ENCODE data around the gene OBSCN.
"Not testable (repeated sequence)": the region's sequence is repeated elsewhere in the genome, so short reads cannot be mapped to it uniquely, and the experiment has no call there.

OBSCN gene

DNA sequence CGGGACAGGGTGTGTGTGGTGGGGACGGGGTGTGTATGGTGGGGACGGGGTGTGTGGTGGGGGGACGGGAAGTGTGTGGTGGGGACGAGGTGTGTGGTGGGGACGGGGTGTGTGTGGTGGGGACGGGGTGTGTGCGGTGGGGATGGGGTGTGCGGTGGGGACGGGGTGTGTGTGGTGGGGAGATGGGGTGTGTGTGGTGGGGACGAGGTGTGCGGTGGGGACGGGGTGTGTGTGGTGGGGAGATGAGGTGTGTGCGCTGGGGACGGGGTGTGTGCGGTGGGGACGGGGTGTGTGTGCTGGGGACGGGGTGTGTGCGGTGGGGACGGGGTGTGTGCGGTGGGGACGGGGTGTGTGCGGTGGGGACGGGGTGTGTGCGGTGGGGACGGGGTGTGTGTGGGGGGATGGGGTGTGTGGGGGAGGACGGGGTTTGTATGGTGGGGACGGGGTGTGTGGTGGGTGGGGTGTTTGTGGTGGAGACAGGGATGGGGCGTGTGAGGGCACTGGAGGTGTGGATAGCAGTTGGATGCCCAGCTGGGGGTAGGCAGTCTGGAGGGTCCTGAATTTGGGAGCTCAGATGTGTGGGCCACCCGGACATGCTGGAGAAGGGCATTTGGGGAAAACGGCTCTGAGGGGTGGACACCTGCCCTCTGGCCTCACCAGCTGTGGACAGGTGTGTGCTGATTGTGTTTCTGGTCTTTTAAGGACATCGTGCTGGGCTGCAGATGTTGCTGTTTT, 25.4 kb upstream of the OBSCN start:
- no peak for DNase-seq

DNA sequence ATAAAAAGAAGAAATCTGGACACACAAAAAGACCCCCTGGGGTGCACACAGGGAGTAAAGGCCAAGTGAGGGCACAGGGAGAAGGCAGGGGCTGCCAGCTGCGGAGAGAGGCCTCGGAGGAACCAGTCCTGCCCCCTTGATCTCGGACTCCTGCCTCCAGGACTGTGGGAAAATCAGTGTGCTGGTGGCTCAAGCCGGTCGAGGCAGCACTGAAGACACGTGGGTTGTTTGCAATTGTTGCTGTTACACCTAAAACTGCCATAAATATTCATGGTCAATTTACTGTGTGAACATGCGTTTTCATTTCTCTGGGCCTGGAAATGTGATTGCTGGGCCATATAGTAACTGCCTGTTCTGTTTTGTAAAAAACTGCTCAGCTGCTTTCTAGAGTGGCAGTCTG, 23.7 kb upstream of the OBSCN start:
- DNase-seq: no peak

DNA sequence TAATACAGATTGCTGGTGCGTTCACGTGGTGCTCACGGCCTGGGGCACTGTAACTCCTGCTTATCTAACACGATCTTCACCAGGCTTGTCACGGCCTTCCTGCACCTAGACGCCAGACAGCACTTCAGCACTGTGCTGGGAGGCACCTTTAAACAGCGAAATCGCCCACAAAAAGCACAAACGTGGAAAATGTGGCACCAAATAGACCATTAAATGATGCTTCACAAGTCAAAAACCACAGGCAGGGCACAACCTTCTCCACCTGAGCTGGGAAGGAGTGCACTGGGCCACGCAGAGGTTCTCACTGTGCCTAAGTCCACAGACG, 22.2 kb upstream of the OBSCN start:
- no peak for DNase-seq

DNA sequence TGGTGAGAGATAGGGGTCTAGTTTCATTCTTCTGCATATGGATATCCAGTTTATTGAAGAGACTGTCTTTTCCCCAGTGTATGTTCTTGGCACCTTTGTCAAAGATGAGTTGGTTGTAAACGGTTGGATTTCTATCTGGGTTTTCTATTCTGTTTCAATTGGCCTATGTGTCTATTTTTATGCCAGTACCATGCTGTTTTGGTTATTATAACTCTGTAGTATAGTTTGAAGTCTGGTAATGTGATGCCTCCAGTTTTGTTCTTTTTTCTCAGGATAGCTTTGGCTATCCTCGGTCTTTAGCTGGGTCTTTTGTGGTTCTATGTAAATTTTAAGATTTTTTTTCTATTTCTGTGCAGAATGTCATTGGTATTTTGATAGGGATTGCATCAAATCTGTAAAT, 19.6 kb upstream of the OBSCN start:
- DNase-seq: not testable (repeated sequence)

DNA sequence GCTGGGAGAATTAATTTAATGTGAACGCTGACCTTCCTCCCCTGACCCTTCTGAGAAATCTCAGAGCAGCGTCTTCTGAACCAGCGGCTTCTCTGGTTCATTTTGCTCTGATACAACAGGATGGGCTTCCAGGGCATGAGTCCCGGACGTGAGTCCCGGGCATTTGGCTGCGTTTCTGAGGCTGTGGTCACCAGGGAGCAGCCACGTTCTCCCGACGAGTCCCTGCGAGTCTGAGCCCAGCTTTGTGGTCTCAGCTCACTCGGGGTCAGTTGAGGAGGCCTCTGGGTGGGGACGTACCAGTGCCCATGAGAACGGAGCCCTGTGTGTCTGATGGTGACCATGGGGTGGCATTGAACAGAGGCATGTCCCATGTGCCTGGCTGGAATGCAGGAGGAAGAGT, 17.7 kb upstream of the OBSCN start:
- DNase-seq: no peak

DNA sequence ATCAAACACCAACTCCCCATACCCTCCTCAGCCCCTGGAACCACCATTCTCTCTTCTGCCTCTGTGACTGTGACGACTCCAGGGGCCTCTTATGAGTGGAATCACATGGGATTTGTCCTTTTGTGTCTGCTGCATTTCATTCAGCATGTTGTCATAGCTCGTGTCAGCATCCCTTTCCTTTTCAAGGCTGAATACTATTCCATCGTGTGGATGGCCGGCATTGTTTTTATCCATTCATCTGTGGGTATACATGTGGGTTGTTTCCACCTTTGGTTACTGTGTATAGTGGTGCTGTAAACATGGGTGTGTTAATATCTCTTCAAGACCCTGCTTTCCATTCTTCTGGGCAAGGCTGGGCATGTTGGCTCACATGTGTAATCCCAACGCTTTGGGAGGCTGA, 17.1 kb upstream of the OBSCN start:
- no peak for DNase-seq

DNA sequence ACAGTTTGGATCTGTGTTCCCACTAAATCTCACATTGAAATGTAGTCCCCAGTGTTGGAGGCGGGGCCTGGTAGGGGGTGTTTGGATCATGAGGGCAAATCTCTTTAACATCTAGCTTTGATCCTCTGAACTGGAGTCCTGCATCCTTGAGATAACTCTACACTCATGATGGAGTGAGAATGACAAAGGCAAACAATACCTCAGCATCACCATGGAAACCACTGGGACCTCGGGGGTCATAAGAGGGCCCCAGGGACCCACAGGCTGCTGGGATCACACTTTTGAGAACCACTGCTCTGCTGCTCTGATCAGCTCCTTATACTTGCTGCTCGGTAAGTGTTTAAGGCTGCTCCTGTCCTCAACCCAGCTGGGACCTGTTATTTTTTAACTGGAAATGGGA, 13.4 kb upstream of the OBSCN start:
- DNase-seq: no peak

DNA sequence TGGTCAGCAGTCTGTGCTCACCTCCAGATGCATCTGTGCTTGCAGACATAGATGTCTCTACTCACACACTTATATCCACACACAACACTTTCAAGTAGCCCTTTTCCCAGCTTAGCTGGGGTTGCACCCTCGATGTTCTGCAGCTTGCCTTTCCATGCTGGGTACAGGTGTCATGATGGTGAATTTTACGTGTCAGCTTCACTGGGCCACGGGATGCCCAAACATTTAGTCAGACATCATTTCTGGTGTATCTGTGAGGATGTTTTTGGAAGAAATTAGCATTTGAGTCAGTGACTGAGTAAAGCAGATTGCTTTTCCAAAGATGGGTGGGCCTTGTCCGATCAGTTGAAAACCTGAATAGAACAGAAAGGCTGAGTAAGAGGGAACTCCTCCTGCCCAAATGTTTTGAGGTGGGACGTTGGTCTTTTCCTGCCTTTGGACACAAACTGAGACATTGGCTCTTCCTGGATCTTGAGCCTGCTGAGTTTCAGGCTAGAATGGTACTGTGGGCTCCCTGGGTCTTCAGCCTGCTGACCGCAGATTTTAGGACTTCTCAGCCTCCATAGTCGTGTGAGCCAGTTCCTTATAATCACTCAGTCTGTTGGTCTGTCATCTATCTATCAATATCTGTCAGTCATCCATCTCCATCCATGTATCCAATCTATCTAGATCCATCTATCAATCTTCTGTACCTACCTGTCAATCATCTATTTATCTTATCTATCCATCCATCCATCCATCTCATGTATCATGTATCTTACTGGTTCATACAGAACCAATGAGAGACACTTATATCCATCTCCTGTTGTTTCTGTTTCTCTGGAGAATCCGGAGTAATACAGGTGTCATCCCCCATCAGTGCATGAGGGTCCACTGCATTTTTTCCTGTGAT, 12.7 kb upstream of the OBSCN start:
- no peak for DNase-seq

DNA sequence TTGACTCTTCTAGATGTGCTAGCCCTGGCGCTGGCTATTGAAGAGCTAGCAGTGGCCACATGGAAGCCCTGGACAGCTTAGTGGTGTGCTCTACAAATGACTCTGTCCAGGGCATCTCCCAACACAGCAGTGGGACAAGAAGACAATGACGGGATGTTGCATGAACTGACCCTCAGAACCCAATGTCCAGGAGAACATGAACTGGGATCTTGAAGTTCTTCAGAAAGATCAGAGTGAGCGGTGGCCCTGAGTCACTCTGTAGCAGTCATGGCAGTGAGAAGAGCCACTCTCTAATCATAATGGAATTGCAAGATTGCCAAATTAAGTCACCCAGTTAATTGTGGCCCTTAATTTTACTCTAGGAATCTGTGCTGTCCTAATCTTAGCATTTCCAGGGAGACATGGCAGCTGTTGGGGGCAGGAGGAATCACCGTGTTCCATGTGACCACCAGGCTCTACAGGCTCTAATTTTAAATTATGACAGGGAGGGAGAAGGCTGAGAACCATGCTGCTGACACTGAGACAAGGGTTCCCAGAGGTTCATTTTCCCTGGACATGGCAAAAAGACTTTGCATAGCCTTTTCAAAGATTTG, 10.2 kb upstream of the OBSCN start:
- DNase-seq: no peak

DNA sequence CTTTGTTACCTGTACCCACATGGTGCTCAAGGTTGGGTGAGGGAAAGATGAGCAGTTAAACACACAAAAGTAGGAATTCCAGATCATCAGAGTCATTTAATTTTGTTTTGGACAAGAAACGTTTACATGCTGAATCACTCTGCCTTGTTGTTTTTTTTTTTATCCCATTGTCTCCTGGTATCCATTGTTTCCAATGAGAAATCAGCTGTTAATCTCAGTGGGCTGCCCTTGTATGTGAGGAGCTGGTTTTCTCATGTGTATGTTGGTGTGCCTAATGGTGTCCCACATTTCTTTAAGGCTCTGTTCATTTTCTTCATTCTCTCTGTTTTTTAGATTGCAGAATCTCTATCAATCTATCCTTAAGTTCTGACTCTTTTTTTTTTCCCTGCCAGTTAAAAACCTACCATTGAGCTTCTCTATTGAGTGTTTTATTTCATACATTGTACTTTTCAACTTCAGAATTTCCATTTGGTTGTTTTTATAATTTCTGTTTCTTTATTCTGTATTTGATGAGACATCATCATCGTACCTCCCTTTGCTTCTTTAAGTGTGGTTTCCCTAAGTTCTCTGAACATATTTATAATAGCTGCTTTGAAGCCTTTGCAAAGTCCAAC, 8.8 kb upstream of the OBSCN start:
- DNase-seq: no peak

DNA sequence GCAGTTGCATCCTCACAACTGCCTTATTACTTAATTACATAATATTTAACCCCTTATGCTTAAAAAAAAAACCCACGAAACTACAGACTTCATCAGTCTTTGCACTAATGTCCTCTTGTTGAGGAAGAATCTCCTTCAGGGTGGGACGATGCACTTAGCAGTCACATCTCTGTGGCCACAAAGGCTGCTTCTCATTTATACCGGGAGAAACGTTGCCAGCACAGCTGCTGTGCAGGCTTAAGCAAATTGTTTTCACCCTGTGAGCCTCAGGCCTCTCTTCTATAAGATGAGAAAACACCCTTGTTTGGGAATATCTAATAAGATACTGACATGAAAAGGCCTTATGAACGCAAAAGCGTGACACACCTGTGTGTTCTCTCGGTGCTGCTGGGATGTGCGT, 2.9 kb upstream of the OBSCN start:
- no peak for DNase-seq

DNA sequence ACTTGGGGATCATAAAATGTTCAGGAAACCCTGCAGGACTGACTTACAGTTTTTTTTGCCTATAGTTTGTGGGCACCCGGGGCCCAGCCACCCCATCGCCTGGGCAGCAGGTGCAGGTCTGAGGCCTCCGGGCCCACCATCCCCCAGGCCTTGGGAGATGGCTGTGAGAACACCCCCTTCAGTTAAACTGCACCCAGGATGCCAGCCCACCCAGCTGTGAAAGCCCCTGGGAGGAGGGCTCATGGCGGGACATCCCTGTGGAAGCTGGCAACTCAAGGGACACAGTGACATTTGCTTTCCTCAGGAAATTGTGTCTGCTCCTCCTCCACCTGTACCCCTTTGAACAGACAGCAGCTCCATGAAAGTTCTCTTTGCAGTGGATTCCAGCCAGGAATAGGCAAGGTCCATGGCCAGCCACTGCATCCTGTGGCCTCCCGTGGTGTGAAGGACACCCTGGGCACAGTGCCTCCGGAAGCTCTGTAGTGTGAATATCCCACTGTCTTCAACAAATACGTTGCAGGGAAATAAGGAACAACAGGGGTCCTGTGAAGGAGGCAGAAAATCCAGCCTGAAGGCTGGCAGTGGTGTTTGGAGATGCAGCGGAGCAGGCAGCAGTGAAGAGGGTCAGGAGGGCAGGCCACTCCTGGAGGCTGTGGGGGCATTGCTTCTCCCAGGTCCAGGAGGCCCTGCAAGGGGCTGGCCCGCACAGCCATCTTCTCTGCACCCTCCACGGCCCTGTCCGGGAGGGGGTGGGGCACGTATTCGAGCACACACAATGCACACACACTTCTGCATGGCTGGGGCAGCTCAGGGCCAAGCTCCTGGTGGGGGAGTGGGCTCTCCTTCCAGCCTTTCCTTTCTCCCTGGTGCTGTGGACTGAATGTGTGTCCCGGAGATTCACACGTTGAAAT, 2.1 kb upstream of the OBSCN start:
- DNase-seq: no peak

DNA sequence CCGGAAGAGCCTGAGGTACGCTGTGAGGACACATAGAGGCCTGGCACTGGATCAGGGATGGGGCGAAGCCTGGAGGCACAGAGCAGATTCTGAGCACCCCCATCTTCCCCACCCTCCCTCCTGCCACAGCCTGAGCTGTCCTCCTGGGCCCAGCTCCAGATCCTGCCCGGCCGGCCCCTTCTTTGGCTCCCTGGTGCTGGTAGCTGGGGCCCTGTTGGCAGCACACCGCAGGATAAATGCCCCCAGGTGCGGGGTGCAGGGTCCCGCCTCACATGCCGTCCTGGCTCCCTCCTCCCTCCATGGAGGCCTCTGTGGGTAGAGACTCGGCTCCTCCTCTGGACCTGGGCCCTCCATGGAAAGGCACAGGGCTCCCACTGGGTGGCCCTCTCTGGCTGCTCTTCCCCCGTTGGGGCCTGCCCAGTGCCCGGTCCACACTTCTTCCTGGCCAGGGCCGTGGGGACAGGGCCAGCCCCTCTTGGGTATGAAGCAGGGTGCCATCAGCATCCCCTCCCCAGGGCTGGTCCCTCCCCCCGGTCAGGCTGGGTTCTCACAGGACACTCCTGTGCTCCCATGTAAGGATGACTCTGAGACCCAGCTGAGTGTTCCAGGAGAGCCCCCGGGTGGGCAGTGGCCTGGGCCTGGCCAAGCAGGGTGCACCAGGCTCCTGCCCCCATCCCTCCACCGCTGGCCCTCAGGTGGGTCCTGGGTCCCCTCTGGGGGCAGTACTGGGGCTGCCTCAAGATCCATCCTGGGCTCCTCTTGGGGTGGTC, 1.1 kb upstream of the OBSCN start:
- DNase-seq: no peak

DNA sequence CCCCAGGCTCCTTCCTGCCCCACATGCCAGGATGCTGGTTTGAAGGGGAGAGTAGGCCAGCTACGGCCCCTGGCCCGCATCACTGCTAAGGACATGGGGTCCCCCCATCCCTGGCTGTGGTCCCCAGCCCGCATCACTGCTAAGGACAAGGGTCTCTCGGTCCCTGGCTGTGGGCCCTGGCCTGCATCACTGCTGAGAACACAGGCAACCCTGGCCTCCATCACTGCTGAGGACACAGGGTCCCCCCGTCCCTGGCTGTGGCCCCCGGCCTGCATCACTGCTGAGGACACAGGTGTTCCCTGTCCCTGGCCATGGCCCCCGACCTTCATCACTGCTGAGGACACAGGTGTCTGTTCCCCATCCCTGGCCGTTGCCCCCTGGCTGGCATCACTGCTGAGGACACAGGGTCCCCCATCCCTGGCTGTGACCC, 448 bp upstream of the OBSCN start:
- DNase-seq: no peak

DNA sequence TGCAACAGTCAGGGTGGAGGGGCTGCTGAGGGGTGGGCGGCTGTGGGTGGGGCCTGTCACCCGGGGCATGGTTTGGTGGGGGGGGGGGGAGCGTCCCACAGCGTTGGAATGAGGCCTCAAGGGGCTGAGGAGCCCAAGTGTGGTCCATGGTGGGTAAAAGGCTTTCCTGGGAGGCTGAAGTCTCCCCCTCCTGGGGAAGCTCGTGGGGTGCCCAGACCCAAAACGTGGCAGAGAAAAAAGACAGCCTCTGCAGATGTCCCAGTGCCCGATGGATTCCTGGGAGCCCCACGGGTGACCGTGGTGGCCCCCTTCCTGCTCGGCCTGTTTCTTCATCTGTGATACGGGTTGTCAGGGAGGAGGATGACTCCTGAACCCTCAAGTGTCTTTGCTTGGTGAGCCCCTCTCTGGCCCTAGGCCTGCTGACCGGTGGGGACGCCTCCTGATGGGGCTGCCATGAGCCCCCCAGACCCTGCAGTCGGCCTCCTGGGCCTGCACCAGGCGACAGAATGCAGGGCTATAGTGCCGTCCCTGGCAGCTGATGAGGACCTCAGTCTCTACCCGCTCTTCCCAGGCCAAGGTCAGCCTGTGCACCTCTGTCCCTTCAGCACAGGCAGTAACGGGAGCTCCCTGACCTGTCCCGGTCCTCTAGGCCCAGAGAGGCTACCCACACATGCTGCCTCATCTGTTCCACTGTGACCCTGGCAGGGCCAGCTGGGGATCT, 1.1 kb downstream of the OBSCN start:
- DNase-seq: no peak

DNA sequence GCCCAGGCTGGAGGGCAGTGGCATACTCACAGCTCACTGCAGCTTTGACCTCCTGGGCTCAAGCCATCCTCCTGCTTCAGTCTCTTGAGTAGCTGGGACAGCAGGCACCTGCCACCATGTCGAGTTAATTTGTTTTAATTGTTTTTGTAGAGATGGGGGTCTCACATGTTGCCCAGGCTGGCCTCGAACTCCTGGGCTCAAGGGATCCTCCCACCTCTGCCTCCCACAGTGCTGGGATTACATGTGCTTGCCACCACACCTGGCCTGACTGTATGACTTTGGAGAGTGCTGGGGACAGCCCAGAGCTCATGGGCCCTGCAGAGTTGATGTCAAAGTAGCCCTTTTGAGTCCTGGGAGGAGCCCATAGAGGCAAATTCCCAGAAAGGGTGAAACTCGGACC, 1.8 kb downstream of the OBSCN start:
- no peak for DNase-seq

DNA sequence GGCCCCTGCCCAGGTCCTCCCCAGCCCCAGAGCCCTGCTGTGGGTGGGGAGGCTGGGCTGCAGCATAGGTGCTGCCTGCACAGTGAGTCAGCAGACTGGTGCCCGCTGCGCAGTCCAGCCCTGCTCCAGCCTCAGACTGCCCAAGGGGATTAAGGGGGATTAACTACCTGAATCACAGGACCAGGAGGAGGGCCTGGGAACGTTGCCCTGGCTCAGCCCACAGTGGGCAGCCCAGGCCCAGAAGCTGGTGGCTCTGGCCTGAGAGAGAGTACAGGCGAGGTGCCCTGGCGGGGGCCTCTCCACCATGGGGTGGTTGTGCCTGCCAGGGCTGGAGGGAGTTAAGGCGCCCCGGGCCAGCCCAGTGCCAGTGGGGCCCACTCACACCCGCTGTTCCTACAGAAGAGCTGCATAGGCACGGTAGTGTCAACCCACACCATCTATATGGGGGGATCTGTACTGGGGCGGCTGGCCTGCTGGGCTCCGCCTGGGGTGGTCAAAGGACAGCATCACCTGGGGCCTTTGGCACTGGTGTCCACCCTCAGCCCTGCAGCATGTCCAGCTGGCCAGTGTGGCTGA, 2.3 kb downstream of the OBSCN start:
- DNase-seq: no peak

DNA sequence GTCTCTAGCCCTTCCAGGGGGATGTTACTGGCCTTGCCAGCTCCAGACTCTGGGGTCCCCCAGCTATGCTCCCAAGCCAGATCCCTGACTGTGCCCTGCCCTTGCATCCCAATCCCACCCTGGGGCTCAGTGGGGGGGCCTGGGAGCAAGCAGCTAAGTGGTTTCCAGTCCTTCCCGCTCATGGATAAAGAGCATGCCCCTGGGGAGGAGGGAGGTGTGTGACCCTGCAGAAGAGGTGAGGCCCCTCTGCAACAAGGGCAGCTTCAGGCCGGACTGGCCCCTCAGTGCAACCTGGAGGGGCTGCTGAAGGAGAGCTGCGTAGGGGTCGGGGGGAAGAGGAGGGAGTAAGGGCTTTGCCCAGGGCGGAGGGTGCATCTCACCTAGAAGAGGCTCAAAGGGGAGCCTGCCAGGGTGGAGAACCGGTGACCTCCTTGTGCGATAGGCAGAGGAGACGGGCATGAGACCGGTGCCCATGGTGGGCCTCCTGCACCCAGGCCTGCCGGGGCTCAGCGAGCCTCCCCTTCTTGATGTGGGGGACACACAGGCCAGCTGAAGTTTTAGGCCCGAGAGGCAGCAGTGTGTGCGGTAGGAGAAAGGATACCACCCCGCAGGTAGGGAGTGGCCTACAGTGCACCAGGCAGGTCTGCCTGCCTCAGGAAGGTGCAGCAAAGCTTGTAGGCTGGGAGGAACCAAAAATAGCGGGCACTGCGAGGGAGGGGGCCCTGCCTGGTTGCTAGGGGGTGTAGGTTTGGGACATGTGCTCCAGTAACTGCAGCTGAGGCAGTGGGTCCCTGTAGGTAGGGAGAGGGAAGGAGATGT, 3.1 kb downstream of the OBSCN start:
- peak in 1 of 56 donors; percentile 6 for DNase-seq

All from amygdala (tissue), 56 donors.